Astrocyte (in vitro differentiated cells and primary cell): ENCODE measurements around the gene SETDB2. TPM values are rescaled to one million over a fixed set of nuclear protein-coding genes. Genes with fewer than 3 reads are reported as not detected.

Source experiments
- DNase-seq: peaks from one replicate; pipeline ENCODE4 v3.0.0-alpha.2; 2010; ENCODE audit warnings: low read depth
- FAIRE-seq: peaks from 2 replicates; lab custom pipeline; 2011; peaks lifted over from hg19 to GRCh38; lab: Jason Lieb, UNC
- H2AFZ ChIP-seq: 2 replicates; pipeline ENCODE4 v1.6.0; 2012; ENCODE audit warnings: low read depth, low read length, inconsistent platforms
- H3K27ac ChIP-seq: 2 replicates; pipeline ENCODE4 v1.5.1; 2011; ENCODE audit warnings: low read depth, low read length, inconsistent platforms
- H3K27me3 ChIP-seq: 2 replicates; pipeline ENCODE4 v1.6.0; 2011; ENCODE audit warnings: low read length, inconsistent platforms; ENCODE audit not compliant: insufficient read depth
- H3K36me3 ChIP-seq: 2 replicates; pipeline ENCODE4 v1.5.1; 2011; ENCODE audit warnings: low read length, inconsistent platforms; ENCODE audit not compliant: insufficient read depth
- H3K4me1 ChIP-seq: 2 replicates; pipeline ENCODE4 v1.5.1; 2011; ENCODE audit warnings: low read length, inconsistent platforms; ENCODE audit not compliant: insufficient read depth
- H3K4me2 ChIP-seq: 2 replicates; pipeline ENCODE4 v1.6.0; 2012; ENCODE audit warnings: low read length, inconsistent platforms
- H3K4me3 ChIP-seq: 2 replicates; pipeline ENCODE4 v1.5.1; 2011; ENCODE audit warnings: low read depth, mild to moderate bottlenecking, low read length, inconsistent platforms; ENCODE audit not compliant: insufficient read depth
- H3K79me2 ChIP-seq: 2 replicates; pipeline ENCODE4 v1.6.0; 2012; ENCODE audit warnings: mild to moderate bottlenecking, low read length, inconsistent platforms; ENCODE audit not compliant: insufficient read depth
- H3K9ac ChIP-seq: 2 replicates; pipeline ENCODE4 v1.6.0; 2012; ENCODE audit warnings: mild to moderate bottlenecking, low read length, inconsistent platforms
- H3K9me3 ChIP-seq: 2 replicates; pipeline ENCODE4 v1.5.1; 2012; ENCODE audit warnings: low read depth, mild to moderate bottlenecking, low read length, inconsistent platforms; ENCODE audit not compliant: insufficient read depth
- H4K20me1 ChIP-seq: 2 replicates; pipeline ENCODE4 v1.6.0; 2012; ENCODE audit warnings: low read length, inconsistent platforms; ENCODE audit not compliant: insufficient read depth
- H3K27ac Mint-ChIP-seq: one replicate; pipeline ENCODE4 v1.8.0; 2021; ENCODE audit warnings: mild to moderate bottlenecking, mixed read lengths; ENCODE audit not compliant: unreplicated experiment
- H3K27me3 Mint-ChIP-seq: one replicate; pipeline ENCODE4 v1.8.0; 2021; ENCODE audit warnings: low read depth, mixed read lengths; ENCODE audit not compliant: unreplicated experiment
- H3K36me3 Mint-ChIP-seq: one replicate; pipeline ENCODE4 v1.8.0; 2021; ENCODE audit warnings: low read depth, mixed read lengths; ENCODE audit not compliant: unreplicated experiment
- H3K4me1 Mint-ChIP-seq: one replicate; pipeline ENCODE4 v1.8.0; 2021; ENCODE audit warnings: low read depth, mixed read lengths; ENCODE audit not compliant: unreplicated experiment
- H3K4me3 Mint-ChIP-seq: one replicate; pipeline ENCODE4 v1.8.0; 2021; ENCODE audit warnings: mild to moderate bottlenecking, moderate library complexity, mixed read lengths; ENCODE audit not compliant: unreplicated experiment
- H3K9me3 Mint-ChIP-seq: one replicate; pipeline ENCODE4 v1.8.0; 2021; ENCODE audit warnings: mild to moderate bottlenecking, mixed read lengths; ENCODE audit not compliant: unreplicated experiment
- CTCF ChIP-seq: IDR thresholded peaks from 2 replicates; pipeline ENCODE4 v1.5.1; 2011; ENCODE audit warnings: low read depth, mild to moderate bottlenecking, inconsistent platforms, low read length, moderate library complexity; ENCODE audit not compliant: insufficient read depth
- EZH2 ChIP-seq: IDR thresholded peaks from 2 replicates; pipeline ENCODE4 v1.6.1; 2012; ENCODE audit warnings: mild to moderate bottlenecking, low read length, inconsistent platforms; ENCODE audit not compliant: insufficient read depth
- total RNA-seq: library from RNA; stranded (reverse); gene quantifications from 2 replicates; pipeline ENCODE4 v1.2.1, GENCODE V29; 2021

The SETDB2 gene
- total RNA-seq, 1 donor from 2014 or later = 5.8 TPM

GRCh38 chr13:49448753-49449152, 4.7 kb downstream of the SETDB2 start:
- Mint-ChIP-seq H3K9me3 (peaks cover under 1% of the 10 kb centered on the region), H3K27ac (no peak overlapping the region), H3K4me3 (no peak overlapping the region), H3K36me3 (peaks cover 2% of the 10 kb centered on the region), H3K4me1 (peaks cover 4% of the 10 kb centered on the region), H3K27me3 (no peaks in the 10 kb centered on the region)
- DNase-seq (no peak), FAIRE-seq (no peak)
- H3K36me3 ChIP-seq = no peaks in the 10 kb centered on the region
- no peak overlapping the region for H2AFZ ChIP-seq
- H3K4me2 ChIP-seq = no peak overlapping the region
- H3K9me3 ChIP-seq = no peaks in the 10 kb centered on the region
- H3K27me3 ChIP-seq = no peaks in the 10 kb centered on the region
- H3K79me2 ChIP-seq = peaks cover 8% of the 10 kb centered on the region
- no peaks in the 10 kb centered on the region for H4K20me1 ChIP-seq
- TF ChIP-seq EZH2 (no peak), CTCF (no peak)
- H3K4me3 ChIP-seq = no peak overlapping the region
- H3K4me1 ChIP-seq = no peaks in the 10 kb centered on the region
- H3K27ac ChIP-seq = no peak overlapping the region
- no peak overlapping the region for H3K9ac ChIP-seq

- no peaks in the 10 kb centered on the region for H3K36me3 ChIP-seq
- no peak overlapping the region for H3K9ac ChIP-seq
- Mint-ChIP-seq H3K27me3 (no peaks in the 10 kb centered on the region), H3K4me3 (no peak overlapping the region), H3K27ac (no peak overlapping the region), H3K36me3 (peaks cover 2% of the 10 kb centered on the region), H3K4me1 (peaks cover 8% of the 10 kb centered on the region), H3K9me3 (no peaks in the 10 kb centered on the region)
- no peaks in the 10 kb centered on the region for H4K20me1 ChIP-seq
- H3K9me3 ChIP-seq = no peaks in the 10 kb centered on the region
- H3K4me3 ChIP-seq = no peak overlapping the region
- no peak for DNase-seq
- peaks cover 8% of the 10 kb centered on the region for H3K79me2 ChIP-seq
- FAIRE-seq = peak; percentile 62
- no peak overlapping the region for H2AFZ ChIP-seq
- no peaks in the 10 kb centered on the region for H3K4me1 ChIP-seq
- no peak overlapping the region for H3K27ac ChIP-seq
- H3K27me3 ChIP-seq = no peaks in the 10 kb centered on the region
- H3K4me2 ChIP-seq = no peak overlapping the region
- TF ChIP-seq EZH2 = no peak
- TF ChIP-seq CTCF = no peak
Observed at GRCh38 chr13:49450105-49450819, 6.2 kb downstream of the SETDB2 start.
